HepG2 (cell line): ENCODE data around the gene SF3A2. TPM values are rescaled to one million over a fixed set of nuclear protein-coding genes. Genes with fewer than 3 reads are reported as not detected.

Experiments used
- AGO1 ChIP-seq: fragments of 200-400 bp; formaldehyde crosslinking; IDR thresholded peaks from 2 replicates; pipeline ENCODE4 v1.6.1; 2017; ENCODE audit warnings: mild to moderate bottlenecking, low read depth, low read length, moderate library complexity; ENCODE audit not compliant: poor library complexity, severe bottlenecking
- ERF ChIP-seq: IDR thresholded peaks from 2 replicates; pipeline ENCODE4 v1.6.1; 2018; ENCODE audit warnings: missing biosample characterization, missing genetic modification reagents
- IKZF4 ChIP-seq: sonication (generic); formaldehyde crosslinking; IDR thresholded peaks from 2 replicates; pipeline ENCODE4 v1.5.1; 2020; ENCODE audit warnings: borderline replicate concordance, mild to moderate bottlenecking, low read depth, missing genetic modification reagents; ENCODE audit errors: not compliant biosample characterization
- RBM39 ChIP-seq: fragments of 200-400 bp; formaldehyde crosslinking; IDR thresholded peaks from one replicate; pipeline ENCODE4 v1.6.1; 2018; ENCODE audit warnings: antibody characterized with exemption, mild to moderate bottlenecking, low read depth, low read length; ENCODE audit not compliant: poor library complexity, severe bottlenecking
- SMAD9 ChIP-seq: sonication (generic); formaldehyde crosslinking; IDR thresholded peaks from 2 replicates; pipeline ENCODE4 v1.5.1; 2020; ENCODE audit warnings: mild to moderate bottlenecking, missing genetic modification reagents
- TEAD3 ChIP-seq: optimal IDR thresholded peaks from 2 replicates; pipeline ENCODE3; 2016; ENCODE audit warnings: borderline replicate concordance
- TERF1 ChIP-seq: sonication (generic); formaldehyde crosslinking; IDR thresholded peaks from 2 replicates; pipeline ENCODE4 v1.8.0; 2022; ENCODE audit warnings: mild to moderate bottlenecking, missing genetic modification reagents, moderate library complexity
- TFDP1 ChIP-seq: IDR thresholded peaks from 2 replicates; pipeline ENCODE4 v1.6.1; 2016; ENCODE audit warnings: missing compliant biosample characterization, missing genetic modification reagents, borderline replicate concordance
- TMF1 ChIP-seq: sonication (generic); formaldehyde crosslinking; IDR thresholded peaks from 2 replicates; pipeline ENCODE4 v1.8.1; 2022; ENCODE audit warnings: low read depth, missing genetic modification reagents
- ZBTB20 ChIP-seq: sonication (generic); formaldehyde crosslinking; IDR thresholded peaks from 2 replicates; pipeline ENCODE4 v1.8.1; 2023; ENCODE audit warnings: missing genetic modification reagents, low read depth, mild to moderate bottlenecking, borderline replicate concordance
- ZBTB21 ChIP-seq: sonication (generic); formaldehyde crosslinking; IDR thresholded peaks from 2 replicates; pipeline ENCODE4 v1.4.0; 2020; ENCODE audit warnings: missing genetic modification reagents
- ZBTB40 ChIP-seq, 2 experiments: fragments of 450-650 bp in 1 of 2; sonication (generic) in 1 of 2; formaldehyde crosslinking in 1 of 2; IDR thresholded peaks; 2 replicates each; pipeline versions ENCODE4 v1.6.1 to v1.8.0; 2016 to 2022; ENCODE audit warnings: antibody characterized with exemption in 1 of 2, mild to moderate bottlenecking in 1 of 2, missing genetic modification reagents in 1 of 2
- ZFP41 ChIP-seq: sonication (generic); formaldehyde crosslinking; IDR thresholded peaks from 2 replicates; pipeline ENCODE4 v1.4.0; 2020; ENCODE audit warnings: mild to moderate bottlenecking, missing genetic modification reagents, borderline replicate concordance
- ZNF160 ChIP-seq: sonication (generic); formaldehyde crosslinking; IDR thresholded peaks from 2 replicates; pipeline ENCODE4 v1.8.0; 2022; ENCODE audit warnings: mild to moderate bottlenecking, inconsistent platforms, missing genetic modification reagents
- ZNF296 ChIP-seq: sonication (generic); formaldehyde crosslinking; conservative IDR thresholded peaks from 2 replicates; pipeline ENCODE4 v1.5.0; 2020; ENCODE audit warnings: mild to moderate bottlenecking, missing genetic modification reagents
- ZNF468 ChIP-seq: sonication (generic); formaldehyde crosslinking; IDR thresholded peaks from 2 replicates; pipeline ENCODE4 v1.8.0; 2022; ENCODE audit warnings: mild to moderate bottlenecking, moderate library complexity, missing genetic modification reagents
- ZNF619 ChIP-seq: sonication (generic); formaldehyde crosslinking; IDR thresholded peaks from 2 replicates; pipeline ENCODE4 v1.4.0; 2020; ENCODE audit warnings: mild to moderate bottlenecking, missing genetic modification reagents
- ZNF670 ChIP-seq: sonication (generic); formaldehyde crosslinking; IDR thresholded peaks from 2 replicates; pipeline ENCODE4 v1.8.0; 2022; ENCODE audit warnings: mild to moderate bottlenecking, missing genetic modification reagents, borderline replicate concordance
- ZNF768 ChIP-seq: sonication (generic); formaldehyde crosslinking; IDR thresholded peaks from 2 replicates; pipeline ENCODE4 v1.4.0; 2020; ENCODE audit warnings: missing genetic modification reagents
- ZNF776 ChIP-seq: sonication (generic); formaldehyde crosslinking; IDR thresholded peaks from 2 replicates; pipeline ENCODE4 v1.4.0; 2020; ENCODE audit warnings: mild to moderate bottlenecking, missing genetic modification reagents
- polyA plus RNA-seq, 8 experiments: library from polyadenylated mRNA; depleted of rRNA in 3 of 8; stranded (reverse) in 7 of 8; unstranded in 1 of 8; fragments of >200 nt; fragmentation: Illumina TruSeq in 4 of 8; extraction: Trizol in 4 of 8; gene quantifications; 2 replicates each; pipeline versions ENCODE4 v1.2.1 to v1.2.3, GENCODE V29; 2011 to 2016; ENCODE audit warnings: low read depth in 4 of 8, missing spikeins in 1 of 8, mixed read lengths in 1 of 8; ENCODE audit not compliant: insufficient read depth in 1 of 8
- total RNA-seq, 5 experiments: library from RNA; depleted of rRNA; stranded (reverse); fragments of >200 nt; fragmentation: Illumina TruSeq; extraction: Trizol; gene quantifications; 2 replicates each; pipeline ENCODE4 v1.2.3, GENCODE V29; 2016; ENCODE audit warnings: low read depth in 1 of 5

The SF3A2 gene
- total and polyA plus RNA-seq, 2 of the 13 experiments (the other 11 are each of a cell fraction or from before 2014, with no cell fraction given): 8.6 to 8.8 TPM

GRCh38 chr19:2252797-2253105, 16.1 kb downstream of the SF3A2 start (continued):
- no peak for TF ChIP-seq ZBTB40 (IDR thresholded peaks at IDR 0.05)
- TF ChIP-seq ZBTB40 (CRISPR knock-in tag; IDR thresholded peaks at IDR 0.05): peak; percentile 47
- no peak for TF ChIP-seq AGO1
- TF ChIP-seq TERF1: no peak; the same call in 1 of the 2 replicates
- TF ChIP-seq SMAD9 (CRISPR knock-in tag): no peak
- TF ChIP-seq ZNF670 (CRISPR knock-in tag): no peak
- TF ChIP-seq IKZF4 (CRISPR knock-in tag): no peak
- no peak for TF ChIP-seq TMF1 (CRISPR knock-in tag)
- TF ChIP-seq ZNF768 (CRISPR knock-in tag): no peak
- no peak for TF ChIP-seq RBM39
- no peak for TF ChIP-seq ZNF776 (CRISPR knock-in tag)
- TF ChIP-seq ERF (CRISPR knock-in tag): no peak
- TF ChIP-seq TEAD3 (CRISPR knock-in tag): no peak
- TF ChIP-seq ZNF296 (CRISPR knock-in tag): no peak
- peak; percentile 65; the same call in 1 of the 2 replicates for TF ChIP-seq ZNF619 (CRISPR knock-in tag)
- TF ChIP-seq ZNF468 (CRISPR knock-in tag): no peak
- TF ChIP-seq ZBTB21 (CRISPR knock-in tag): no peak
- TF ChIP-seq ZNF160 (CRISPR knock-in tag): no peak
- no peak for TF ChIP-seq ZBTB20 (CRISPR knock-in tag)
- TF ChIP-seq ZFP41 (CRISPR knock-in tag): peak; percentile 82; the same call in 1 of the 2 replicates
- TF ChIP-seq TFDP1: 0 out of 2 replicates have a peak, but pooled peaks have one; percentile 65
